Measurements from ENCODE around the gene CCDC14. TPM values are rescaled to one million over a fixed set of nuclear protein-coding genes. Genes with fewer than 3 reads are reported as not detected.

The CCDC14 gene
- total and polyA plus RNA-seq, 2 of the 4 experiments (the other 2 are of a cell fraction): 82.1 to 109 TPM

DNA sequence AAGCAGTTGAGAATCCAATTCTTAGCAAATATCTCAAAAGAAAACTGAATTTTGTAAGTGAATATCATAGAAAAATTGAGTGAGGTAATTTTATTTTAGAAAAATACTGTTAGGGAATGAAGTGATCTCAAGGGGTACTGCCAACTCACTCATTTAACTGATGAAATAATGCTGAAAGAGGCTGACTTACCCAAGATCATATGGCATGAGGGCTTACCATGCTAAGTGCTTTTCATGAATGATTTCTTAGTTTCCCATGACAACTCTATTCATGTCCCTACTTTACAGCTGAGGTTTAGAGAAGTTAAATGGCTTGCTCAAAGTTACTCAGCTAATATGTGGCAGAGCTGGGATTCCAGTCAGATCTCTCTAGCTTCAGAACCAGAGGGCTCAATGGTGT, 30.6 kb downstream of the CCDC14 start:
- H2BK120ac ChIP-seq (ENCODE audit: low read depth, low read length): no peak overlapping the region
- no peak for TF ChIP-seq BHLHE40 (IDR thresholded peaks at IDR 0.05; ENCODE audit: low read depth, low read length)
- TF ChIP-seq RAD21 (IDR thresholded peaks at IDR 0.05; ENCODE audit: low read length): no peak
- TF ChIP-seq, protein P1, sequence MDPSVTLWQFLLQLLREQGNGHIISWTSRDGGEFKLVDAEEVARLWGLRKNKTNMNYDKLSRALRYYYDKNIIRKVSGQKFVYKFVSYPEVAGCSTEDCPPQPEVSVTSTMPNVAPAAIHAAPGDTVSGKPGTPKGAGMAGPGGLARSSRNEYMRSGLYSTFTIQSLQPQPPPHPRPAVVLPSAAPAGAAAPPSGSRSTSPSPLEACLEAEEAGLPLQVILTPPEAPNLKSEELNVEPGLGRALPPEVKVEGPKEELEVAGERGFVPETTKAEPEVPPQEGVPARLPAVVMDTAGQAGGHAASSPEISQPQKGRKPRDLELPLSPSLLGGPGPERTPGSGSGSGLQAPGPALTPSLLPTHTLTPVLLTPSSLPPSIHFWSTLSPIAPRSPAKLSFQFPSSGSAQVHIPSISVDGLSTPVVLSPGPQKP (IDR thresholded peaks at IDR 0.05; ENCODE audit: borderline replicate concordance, low read depth, low read length): no peak
- TF ChIP-seq, protein P2, sequence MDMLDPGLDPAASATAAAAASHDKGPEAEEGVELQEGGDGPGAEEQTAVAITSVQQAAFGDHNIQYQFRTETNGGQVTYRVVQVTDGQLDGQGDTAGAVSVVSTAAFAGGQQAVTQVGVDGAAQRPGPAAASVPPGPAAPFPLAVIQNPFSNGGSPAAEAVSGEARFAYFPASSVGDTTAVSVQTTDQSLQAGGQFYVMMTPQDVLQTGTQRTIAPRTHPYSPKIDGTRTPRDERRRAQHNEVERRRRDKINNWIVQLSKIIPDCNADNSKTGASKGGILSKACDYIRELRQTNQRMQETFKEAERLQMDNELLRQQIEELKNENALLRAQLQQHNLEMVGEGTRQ (IDR thresholded peaks at IDR 0.05; ENCODE audit: low read depth, low read length): no peak
- TF ChIP-seq, protein P3, sequence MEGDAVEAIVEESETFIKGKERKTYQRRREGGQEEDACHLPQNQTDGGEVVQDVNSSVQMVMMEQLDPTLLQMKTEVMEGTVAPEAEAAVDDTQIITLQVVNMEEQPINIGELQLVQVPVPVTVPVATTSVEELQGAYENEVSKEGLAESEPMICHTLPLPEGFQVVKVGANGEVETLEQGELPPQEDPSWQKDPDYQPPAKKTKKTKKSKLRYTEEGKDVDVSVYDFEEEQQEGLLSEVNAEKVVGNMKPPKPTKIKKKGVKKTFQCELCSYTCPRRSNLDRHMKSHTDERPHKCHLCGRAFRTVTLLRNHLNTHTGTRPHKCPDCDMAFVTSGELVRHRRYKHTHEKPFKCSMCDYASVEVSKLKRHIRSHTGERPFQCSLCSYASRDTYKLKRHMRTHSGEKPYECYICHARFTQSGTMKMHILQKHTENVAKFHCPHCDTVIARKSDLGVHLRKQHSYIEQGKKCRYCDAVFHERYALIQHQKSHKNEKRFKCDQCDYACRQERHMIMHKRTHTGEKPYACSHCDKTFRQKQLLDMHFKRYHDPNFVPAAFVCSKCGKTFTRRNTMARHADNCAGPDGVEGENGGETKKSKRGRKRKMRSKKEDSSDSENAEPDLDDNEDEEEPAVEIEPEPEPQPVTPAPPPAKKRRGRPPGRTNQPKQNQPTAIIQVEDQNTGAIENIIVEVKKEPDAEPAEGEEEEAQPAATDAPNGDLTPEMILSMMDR (conservative IDR thresholded peaks at IDR 0.05; ENCODE audit: low read depth, low read length): no peak
- no peak for TF ChIP-seq RCOR1 (IDR thresholded peaks at IDR 0.05; ENCODE audit: insufficient replicate concordance, low read length)
- TF ChIP-seq CEBPB (IDR thresholded peaks at IDR 0.05; ENCODE audit: low read depth, low read length): no peak
- no peak for TF ChIP-seq CHD1 (IDR thresholded peaks at IDR 0.05; ENCODE audit: low read depth, low read length)
- TF ChIP-seq MAZ (IDR thresholded peaks at IDR 0.05; ENCODE audit: borderline replicate concordance, low read depth, low read length): no peak
- H3K36me3 ChIP-seq (ENCODE audit: control insufficient read depth, insufficient read depth, low read length): peaks cover 20% of the 10 kb centered on the region
- H4K8ac ChIP-seq (ENCODE audit: low read depth in 2 of 2, low read length in 2 of 2): no peak overlapping the region
- H3K9me1 ChIP-seq (ENCODE audit: insufficient read depth, low read length): no peaks in the 10 kb centered on the region
- no peaks in the 10 kb centered on the region for H3K4me1 ChIP-seq (ENCODE audit: control insufficient read depth, insufficient read depth, low read length)
- ChIA-PET CTCF (no interaction called here), POLR2A (ENCODE audit: unreplicated experiment) (no interaction called here)
- H2BK20ac ChIP-seq (ENCODE audit: low read depth, low read length): no peak overlapping the region
- no peak overlapping the region for H3K56ac ChIP-seq (ENCODE audit: extremely low read depth, insufficient read depth, low read length)
- H2AK5ac ChIP-seq (ENCODE audit: low read depth, low read length): no peak overlapping the region
- no peaks in the 10 kb centered on the region for H3K9me3 ChIP-seq (ENCODE audit: control insufficient read depth, insufficient read depth, low read length)
- H3K79me1 ChIP-seq (ENCODE audit: low read depth in 1 of 2, low read length in 2 of 2): peaks cover 7 to 14% of the 10 kb centered on the region in 2 experiments; a peak in 3 of 4 replicates
- H2AFZ ChIP-seq (replicated peaks; ENCODE audit: low read length, poor library complexity): no peak overlapping the region
- H4K20me1 ChIP-seq (ENCODE audit: insufficient read depth, low read length): no peaks in the 10 kb centered on the region
- H4K91ac ChIP-seq (ENCODE audit: insufficient read depth, low read depth, low read length): no peak overlapping the region
- no peak overlapping the region for H3K9ac ChIP-seq (ENCODE audit: low read depth, low read length)
- H4K5ac ChIP-seq (ENCODE audit: low read depth, low read length): no peak overlapping the region
- no peak overlapping the region for H2AK9ac ChIP-seq (replicated peaks; ENCODE audit: low read depth, low read length, poor library complexity)
- H3K14ac ChIP-seq (replicated peaks; ENCODE audit: low read depth, low read length): no peak overlapping the region; the same call in 1 of the 2 replicates
- no peak overlapping the region for H3K4ac ChIP-seq (ENCODE audit: low read depth, low read length)
- no peak overlapping the region for H2BK15ac ChIP-seq (ENCODE audit: low read depth, low read length)
- ATAC-seq (ENCODE audit: low read depth) (no peak), DNase-seq (no peak)
- no peak overlapping the region for H3K4me2 ChIP-seq (ENCODE audit: low read depth, low read length)
- in situ Hi-C loops (cut with MboI; ENCODE audit: low sequenced_read_pairs) (no loop called here), dilution Hi-C loops (cut with HindIII; ENCODE audit: low sequenced_read_pairs, unreplicated experiment) (no loop called here), intact Hi-C loops (cut with micrococcal nuclease) (no loop called here)
- H3K27ac ChIP-seq (ENCODE audit: insufficient read depth, low read length): no peak overlapping the region
- no peak overlapping the region for H3K18ac ChIP-seq (ENCODE audit: low read depth, low read length)
- no peak overlapping the region for H2BK5ac ChIP-seq (ENCODE audit: low read depth, low read length, poor library complexity, severe bottlenecking)
- no peak overlapping the region for H3K23ac ChIP-seq (ENCODE audit: low read depth, low read length)
- no peak overlapping the region for H3K4me3 ChIP-seq (ENCODE audit: insufficient read depth, low read depth, low read length)
- no peaks in the 10 kb centered on the region for H3K27me3 ChIP-seq (ENCODE audit: control insufficient read depth, insufficient read depth, low read length)
- BruUV-seq (replicated peaks): no TSS peak
